Thoracic aorta (tissue), 2 donors: ENCODE results near the gene MCFD2. TPM values are rescaled to one million over a fixed set of nuclear protein-coding genes. Genes with fewer than 3 reads are reported as not detected.

Source experiments
- ATAC-seq: fragments of 150-250 bp; one replicate; pipeline ENCODE4 v1.8.0; 2017; ENCODE audit warnings: low read depth; ENCODE audit not compliant: insufficient number of reproducible peaks, low FRiP score
- DNase-seq: peaks from one replicate; pipeline ENCODE4 v3.0.0-alpha.2; 2020; ENCODE audit warnings: low spot score
- H3K27ac ChIP-seq, 2 donors: fragments of 200-600 bp; sonication (generic); 1 replicate in 1 of 2; 2 replicates in 1 of 2; pipeline ENCODE4 v1.5.1; 2016; ENCODE audit warnings: mild to moderate bottlenecking in 2 of 2, moderate library complexity in 2 of 2
- H3K27me3 ChIP-seq: fragments of 200-600 bp; sonication (generic); replicated peaks from 2 replicates; pipeline ENCODE4 v1.6.0; 2016; ENCODE audit warnings: mild to moderate bottlenecking; ENCODE audit not compliant: insufficient read depth
- H3K36me3 ChIP-seq: fragments of 200-600 bp; sonication (generic); one replicate; pipeline ENCODE4 v1.5.1; 2016
- H3K4me1 ChIP-seq, 2 donors: fragments of 200-600 bp; sonication (generic); 1 replicate in 1 of 2; 2 replicates in 1 of 2; pipeline versions ENCODE4 v1.5.1 to v1.6.0; 2016; ENCODE audit warnings: low read depth in 2 of 2, mild to moderate bottlenecking in 1 of 2; ENCODE audit not compliant: control insufficient read depth in 1 of 2
- H3K4me3 ChIP-seq: fragments of 200-600 bp; sonication (generic); 2 replicates; pipeline ENCODE4 v1.5.1; 2016; ENCODE audit warnings: mild to moderate bottlenecking
- H3K9me3 ChIP-seq: fragments of 200-600 bp; sonication (generic); 2 replicates; pipeline ENCODE4 v1.5.1; 2016
- total RNA-seq, 2 donors: library from RNA; depleted of rRNA; stranded (reverse); fragments of >200 nt; gene quantifications; one replicate each; pipeline versions ENCODE4 v1.1.0 to v1.2.3, GENCODE V29; 2016
- TF ChIP-seq, protein P1 (sequence below): fragments of 200-600 bp; sonication (generic); IDR thresholded peaks from one replicate; pipeline ENCODE4 v1.5.1; 2019; ENCODE audit warnings: antibody characterized with exemption

Gene MCFD2
- 100 to 1,000 TPM in 1 of 2 donors, 10 to 100 TPM in 1; 79.9 to 127 TPM for total RNA-seq

DNA sequence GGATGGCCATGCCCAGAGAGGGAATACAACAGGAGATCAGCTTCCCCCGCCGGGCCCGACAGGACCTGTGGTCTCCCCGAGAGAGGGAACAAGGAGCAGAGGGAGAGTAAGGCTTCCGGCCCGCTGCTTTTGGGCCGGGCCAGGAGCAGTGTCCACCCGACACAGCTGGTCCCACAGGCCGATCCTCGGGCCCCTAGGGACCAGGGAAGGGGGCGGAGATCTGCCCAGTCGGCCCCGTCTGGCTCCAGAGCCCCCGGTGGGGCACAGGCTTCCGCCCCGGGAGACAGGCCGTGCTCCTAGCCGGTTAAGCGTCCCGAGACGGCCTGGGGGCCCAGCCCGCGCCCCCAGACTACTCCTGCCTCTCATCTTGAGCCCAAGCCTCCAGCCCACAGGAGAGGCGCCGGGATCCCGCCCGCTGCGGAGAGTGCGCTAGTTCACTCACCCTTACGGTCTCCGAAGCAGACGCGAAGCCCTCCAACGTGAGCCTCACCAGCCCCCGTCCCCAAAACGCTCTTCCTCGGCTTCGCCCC lies at the start of gene MCFD2:
TSS of gene MCFD2 (minus strand) at position 526 of the 530 bp plus-strand sequence. CDS start 6,635 bp downstream, outside the sequence.
- Histone ChIP-seq H3K4me3 (peak within 1 kb of the TSS; percentile 96), H3K27ac (peak within 1 kb of the TSS; percentile 84 to 87), H3K36me3 (peaks cover 8% of the 10 kb centered on the region), H3K4me1 (peaks cover 17 to 35% of the 10 kb centered on the region in 2 donors), H3K9me3 (no peaks in the 10 kb centered on the region), H3K27me3 (no peaks in the 10 kb centered on the region)
- DNase-seq (no peak), ATAC-seq (no peak)
- TF ChIP-seq, protein P1, sequence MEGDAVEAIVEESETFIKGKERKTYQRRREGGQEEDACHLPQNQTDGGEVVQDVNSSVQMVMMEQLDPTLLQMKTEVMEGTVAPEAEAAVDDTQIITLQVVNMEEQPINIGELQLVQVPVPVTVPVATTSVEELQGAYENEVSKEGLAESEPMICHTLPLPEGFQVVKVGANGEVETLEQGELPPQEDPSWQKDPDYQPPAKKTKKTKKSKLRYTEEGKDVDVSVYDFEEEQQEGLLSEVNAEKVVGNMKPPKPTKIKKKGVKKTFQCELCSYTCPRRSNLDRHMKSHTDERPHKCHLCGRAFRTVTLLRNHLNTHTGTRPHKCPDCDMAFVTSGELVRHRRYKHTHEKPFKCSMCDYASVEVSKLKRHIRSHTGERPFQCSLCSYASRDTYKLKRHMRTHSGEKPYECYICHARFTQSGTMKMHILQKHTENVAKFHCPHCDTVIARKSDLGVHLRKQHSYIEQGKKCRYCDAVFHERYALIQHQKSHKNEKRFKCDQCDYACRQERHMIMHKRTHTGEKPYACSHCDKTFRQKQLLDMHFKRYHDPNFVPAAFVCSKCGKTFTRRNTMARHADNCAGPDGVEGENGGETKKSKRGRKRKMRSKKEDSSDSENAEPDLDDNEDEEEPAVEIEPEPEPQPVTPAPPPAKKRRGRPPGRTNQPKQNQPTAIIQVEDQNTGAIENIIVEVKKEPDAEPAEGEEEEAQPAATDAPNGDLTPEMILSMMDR, result no peak

GRCh38 chr2:46964835-46965560 lies 49.4 kb upstream of the MCFD2 start:
- Histone ChIP-seq H3K4me3 (no peak overlapping the region), H3K27ac (peak overlapping the region; percentile 70 to 81), H3K36me3 (no peaks in the 10 kb centered on the region), H3K9me3 (no peaks in the 10 kb centered on the region), H3K27me3 (no peaks in the 10 kb centered on the region), H3K4me1 (peaks cover 33 to 77% of the 10 kb centered on the region in 2 donors)
- DNase-seq (no peak), ATAC-seq (no peak)
- TF ChIP-seq, protein P1, result no peak

GRCh38 chr2:46963941-46964673 lies 48.5 kb upstream of the MCFD2 start:
- Histone ChIP-seq H3K4me1 (peaks cover 26 to 68% of the 10 kb centered on the region in 2 donors), H3K4me3 (no peak overlapping the region), H3K36me3 (peaks cover 1% of the 10 kb centered on the region), H3K9me3 (no peaks in the 10 kb centered on the region), H3K27me3 (no peaks in the 10 kb centered on the region), H3K27ac (peak overlapping the region; percentile 70 to 81)
- TF ChIP-seq, protein P1, result no peak
- DNase-seq (no peak), ATAC-seq (no peak)

- ATAC-seq, result no peak
- no peaks in the 10 kb centered on the region for H3K27me3 ChIP-seq
- no peaks in the 10 kb centered on the region for H3K9me3 ChIP-seq
- peak overlapping the region; percentile 70 to 81 for H3K27ac ChIP-seq
- H3K4me1 ChIP-seq, result peaks cover 23 to 59% of the 10 kb centered on the region in 2 donors
- no peak overlapping the region for H3K4me3 ChIP-seq
- DNase-seq, result no peak
- TF ChIP-seq, protein P1, result no peak
- H3K36me3 ChIP-seq, result peaks cover 10% of the 10 kb centered on the region
These were observed 47.6 kb upstream of the MCFD2 start for GRCh38 chr2:46963210-46963609.

- peaks cover 21 to 54% of the 10 kb centered on the region in 2 donors for H3K4me1 ChIP-seq
- no peaks in the 10 kb centered on the region for H3K9me3 ChIP-seq
- H3K27me3 ChIP-seq, result no peaks in the 10 kb centered on the region
- ATAC-seq (no peak), DNase-seq (no peak)
- no peak overlapping the region for H3K4me3 ChIP-seq
- peaks cover 15% of the 10 kb centered on the region for H3K36me3 ChIP-seq
- TF ChIP-seq, protein P1, result no peak
- H3K27ac ChIP-seq, result peak overlapping the region; percentile 70 to 81
These were observed 47.1 kb upstream of the MCFD2 start for GRCh38 chr2:46962751-46963150.
